Prostate gland (tissue), 2 donors: Measurements from ENCODE around the gene ZFP3. TPM values are rescaled to one million over a fixed set of nuclear protein-coding genes. Genes with fewer than 3 reads are reported as not detected.
"Not testable (repeated sequence)": the region's sequence is repeated elsewhere in the genome, so short reads cannot be mapped to it uniquely, and the experiment has no call there.

Source experiments
- DNase-seq: peaks from one replicate; pipeline ENCODE4 v3.0.0-alpha.2; 2019; ENCODE audit warnings: low spot score
- H3K27ac ChIP-seq, 2 donors: fragments of 200-600 bp; sonication (generic); 2 replicates each; pipeline ENCODE4 v1.5.1; 2017 to 2019
- H3K27me3 ChIP-seq: fragments of 200-600 bp; sonication (generic); replicated peaks from 2 replicates; pipeline ENCODE4 v1.5.1; 2019; ENCODE audit not compliant: insufficient read depth
- H3K36me3 ChIP-seq, 2 donors: fragments of 200-600 bp; sonication (generic); 1 replicate in 1 of 2; 2 replicates in 1 of 2; pipeline versions ENCODE4 v1.5.1 to v1.8.1; 2017 to 2019
- H3K4me1 ChIP-seq: fragments of 200-600 bp; sonication (generic); replicated peaks from 2 replicates; pipeline ENCODE4 v1.5.1; 2019
- H3K4me3 ChIP-seq, 2 donors: fragments of 200-600 bp; sonication (generic); 2 replicates each; pipeline ENCODE4 v1.5.1; 2017 to 2019
- H3K9me3 ChIP-seq: fragments of 200-600 bp; sonication (generic); 2 replicates; pipeline ENCODE4 v1.5.1; 2017
- CTCF ChIP-seq, 4 experiments: fragments of 200-600 bp in 2 of 4; fragments of 450-650 bp in 2 of 4; sonication (generic) in 2 of 4; IDR thresholded peaks; 1 replicate in 3 of 4; 2 replicates in 1 of 4; pipeline ENCODE4 v1.5.1; 2016 to 2019; ENCODE audit warnings: antibody characterized with exemption in 4 of 4, mild to moderate bottlenecking in 2 of 4, moderate library complexity in 2 of 4
- POLR2A ChIP-seq: fragments of 450-650 bp; IDR thresholded peaks from one replicate; pipeline ENCODE4 v1.6.1; 2016; ENCODE audit warnings: antibody characterized with exemption, mild to moderate bottlenecking
- POLR2AphosphoS5 ChIP-seq: sonication (generic); formaldehyde crosslinking; IDR thresholded peaks from one replicate; pipeline ENCODE4 v1.6.1; 2017; ENCODE audit warnings: antibody characterized with exemption
- WGBS: methylation state at CpG from one replicate; pipeline ENCODE4 v1.1.5; 2018; 5-methylcytosine and 5-hydroxymethylcytosine counted together
- intact Hi-C: fragments of 100-400 bp; cut with DNase I; formaldehyde crosslinking; loops from one replicate; pipeline ENCODE4 v1.14.2; 2022
- total RNA-seq, 2 donors: library from RNA; depleted of rRNA; stranded (reverse); fragments of >200 nt; gene quantifications; one replicate each; pipeline ENCODE4 v1.1.0, GENCODE V29; 2016

The ZFP3 gene
- 1 to 10 TPM; 5.4 to 8.5 TPM for total RNA-seq

GRCh38 chr17:5078106-5079028 is at the start of gene ZFP3:
Gene ZFP3, plus strand, starts transcription at chr17:5078467. Its CDS starts 13,038 bp downstream, at chr17:5091505.
- WGBS = 1% methylated on average over 47 of the region's 75 CpGs
- intact Hi-C loops = no loop called here
- peak; percentile 75 for DNase-seq
- H3K4me3 ChIP-seq = peak within 1 kb of the TSS; percentile 68 to 76
- H3K36me3 ChIP-seq = no peaks in the 10 kb centered on the region
- no peak for TF ChIP-seq POLR2A
- peak in 1 of 4 experiments; percentile 16 for TF ChIP-seq CTCF (IDR thresholded peaks at IDR 0.05)
- TF ChIP-seq POLR2AphosphoS5 = peak; percentile 67
- no peaks in the 10 kb centered on the region for H3K4me1 ChIP-seq
- H3K27me3 ChIP-seq = no peaks in the 10 kb centered on the region
- no peaks in the 10 kb centered on the region for H3K9me3 ChIP-seq
- peak within 1 kb of the TSS; percentile 62 to 64 for H3K27ac ChIP-seq

- H3K4me3 ChIP-seq, intact Hi-C loops, DNase-seq, H3K36me3 ChIP-seq, H3K4me1 ChIP-seq, H3K27ac ChIP-seq, H3K27me3 ChIP-seq, H3K9me3 ChIP-seq: not testable (repeated sequence)
- 97% methylated on average over 2 of the region's 2 CpGs for WGBS
Measured at GRCh38 chr17:5030168-5030567, 48.1 kb upstream of the ZFP3 start.

- H3K4me3 ChIP-seq = peak overlapping the region; percentile 31 to 44
- TF ChIP-seq CTCF (IDR thresholded peaks at IDR 0.05) = peak; percentile 70 to 81 (median 76)
- TF ChIP-seq POLR2AphosphoS5 = peak; percentile 23
- TF ChIP-seq POLR2A = no peak
- H3K27me3 ChIP-seq = no peaks in the 10 kb centered on the region
- peak overlapping the region in 1 of 2 donors; percentile 44 for H3K27ac ChIP-seq
- intact Hi-C loops = no loop called here
- 5% methylated on average over 40 of the region's 48 CpGs for WGBS
- peak; percentile 65 for DNase-seq
- no peaks in the 10 kb centered on the region for H3K36me3 ChIP-seq
- no peaks in the 10 kb centered on the region for H3K4me1 ChIP-seq
- H3K9me3 ChIP-seq = no peaks in the 10 kb centered on the region
Measured at GRCh38 chr17:5031365-5032082, 46.7 kb upstream of the ZFP3 start.

GRCh38 chr17:5032865-5033264 is 45.4 kb upstream of the ZFP3 start:
- WGBS = 84% methylated on average over 6 of the region's 6 CpGs

More at GRCh38 chr17:5032865-5033264, 45.4 kb upstream of the ZFP3 start:
- H3K36me3 ChIP-seq = no peaks in the 10 kb centered on the region
- H3K27ac ChIP-seq = no peak overlapping the region
- no peaks in the 10 kb centered on the region for H3K27me3 ChIP-seq
- TF ChIP-seq CTCF (IDR thresholded peaks at IDR 0.05) = no peak
- no peak for DNase-seq
- no peaks in the 10 kb centered on the region for H3K9me3 ChIP-seq
- H3K4me1 ChIP-seq = no peaks in the 10 kb centered on the region
- intact Hi-C loops = no loop called here
- H3K4me3 ChIP-seq = no peak overlapping the region
